ENCODE results near the gene TMEM139. TPM values are rescaled to one million over a fixed set of nuclear protein-coding genes. Genes with fewer than 3 reads are reported as not detected.

TMEM139 gene
- total RNA-seq, 1 donor from 2014 or later: 0.42 TPM

DNA sequence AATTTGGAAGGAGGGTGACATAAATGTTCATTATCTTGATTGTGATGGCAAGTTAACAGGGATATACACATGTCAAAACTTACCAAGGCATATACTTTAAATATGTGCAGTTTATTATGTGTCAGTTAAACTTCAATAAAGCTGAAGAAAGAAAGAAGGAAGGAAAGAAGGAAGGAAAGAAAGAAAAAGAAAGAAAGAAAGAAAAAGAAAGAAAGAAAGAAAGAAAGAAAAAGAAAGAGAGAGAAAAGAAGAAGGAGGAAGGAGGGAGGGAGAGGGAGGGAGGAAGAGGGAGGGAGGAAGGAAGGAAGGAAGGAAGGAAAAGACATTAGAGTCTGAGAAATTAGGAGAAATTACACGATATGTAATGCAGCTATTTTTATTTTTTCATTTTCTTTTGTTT lies 37.4 kb upstream of the TMEM139 start:
- no peak for DNase-seq
- H3K36me3 Mint-ChIP-seq (ENCODE audit: low read depth): peaks cover 32% of the 10 kb centered on the region
- intact Hi-C loops (cut with micrococcal nuclease): loop anchor here (10.0 kb wide), 1 partner anchor 257 kb away; no protein-coding TSS in a partner anchor
- H3K27me3 Mint-ChIP-seq: no peaks in the 10 kb centered on the region
- peak overlapping the region; percentile 62 for H3K27ac Mint-ChIP-seq
- peak overlapping the region; percentile 1 for H3K4me3 Mint-ChIP-seq
- H3K9me3 Mint-ChIP-seq: peaks cover 23% of the 10 kb centered on the region
- peaks cover 76% of the 10 kb centered on the region for H3K4me1 Mint-ChIP-seq

DNA sequence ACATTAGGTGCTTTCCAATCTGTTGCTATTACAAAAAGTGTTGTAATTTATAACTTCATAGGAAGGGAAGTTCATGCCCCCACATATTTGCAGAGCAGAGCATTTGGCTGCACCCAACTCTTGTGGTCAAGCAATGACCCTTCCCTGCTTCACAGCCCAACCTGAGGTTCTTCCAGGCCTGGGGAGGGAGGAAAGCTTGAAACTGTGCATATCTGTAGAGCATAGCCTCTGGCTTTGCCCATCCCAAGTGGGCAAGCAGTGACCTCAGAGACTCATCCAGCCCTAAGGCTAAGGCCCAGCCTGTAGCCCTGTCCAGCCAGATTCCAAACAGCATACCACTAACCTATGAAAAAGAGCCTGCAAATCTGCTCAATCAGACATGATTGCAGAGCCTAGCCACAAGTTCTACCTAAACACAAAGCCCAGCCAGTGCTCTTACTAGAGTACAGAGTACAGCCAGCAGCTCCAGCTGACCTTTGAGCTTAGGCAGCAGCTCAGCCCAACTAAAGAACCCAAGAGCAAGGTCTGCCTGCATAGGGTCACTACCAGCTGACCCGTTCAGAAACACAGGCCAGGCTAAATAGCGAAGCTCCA lies 35.9 kb upstream of the TMEM139 start:
- Mint-ChIP-seq H3K36me3 (ENCODE audit: low read depth) (peaks cover 41% of the 10 kb centered on the region), H3K4me1 (peaks cover 70% of the 10 kb centered on the region), H3K27ac (peak overlapping the region; percentile 15), H3K4me3 (no peak overlapping the region), H3K27me3 (no peaks in the 10 kb centered on the region), H3K9me3 (peaks cover 32% of the 10 kb centered on the region)
- intact Hi-C loops (cut with micrococcal nuclease): loop anchor here (1.0 to 10.0 kb wide), 2 partner anchors 7 to 256 kb away; no protein-coding TSS in a partner anchor
- peak; percentile 54 for DNase-seq

DNA sequence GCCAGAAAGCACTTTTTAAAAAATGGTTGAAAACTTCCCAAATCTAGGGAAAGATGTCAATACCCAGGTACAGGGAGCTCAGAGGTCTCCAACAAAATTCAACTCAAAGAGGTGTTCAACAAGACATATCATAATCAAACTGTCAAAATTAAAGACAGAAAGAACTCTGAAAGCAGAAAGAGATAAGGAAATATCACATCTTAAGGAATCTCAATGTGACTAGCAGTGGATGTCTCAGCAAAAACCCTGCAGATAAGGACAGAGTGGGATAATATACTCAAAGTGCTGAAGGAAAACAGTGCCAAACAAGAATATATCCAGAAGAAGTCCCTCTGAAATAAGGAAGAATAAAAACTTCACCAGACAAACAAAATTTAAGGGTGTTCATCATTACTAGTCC lies 34.6 kb upstream of the TMEM139 start:
- Mint-ChIP-seq H3K4me1 (peaks cover 67% of the 10 kb centered on the region), H3K4me3 (no peak overlapping the region), H3K27me3 (no peaks in the 10 kb centered on the region), H3K27ac (peak overlapping the region; percentile 34), H3K9me3 (peaks cover 37% of the 10 kb centered on the region), H3K36me3 (ENCODE audit: low read depth) (peaks cover 46% of the 10 kb centered on the region)
- DNase-seq: peak; percentile 45
- intact Hi-C loops (cut with micrococcal nuclease): no loop called here

DNA sequence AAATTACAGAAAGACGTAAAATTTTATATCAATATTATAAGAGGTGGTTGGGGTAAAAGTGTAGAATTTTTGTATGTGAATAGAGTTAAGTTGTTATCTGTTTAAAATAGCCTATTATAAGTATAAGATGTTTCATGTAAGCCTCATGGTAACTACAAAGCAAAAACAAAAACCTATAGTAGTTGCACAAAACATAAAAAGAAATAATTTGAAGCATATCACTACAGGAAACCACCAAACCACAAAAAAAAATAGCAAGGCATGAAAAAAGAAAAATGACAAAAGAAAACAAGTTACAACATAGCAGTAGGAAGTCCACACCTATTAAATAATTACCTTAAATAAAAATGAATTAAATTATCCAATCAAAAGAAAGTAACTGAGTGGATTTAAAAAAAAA lies 33.9 kb upstream of the TMEM139 start:
- H3K4me1 Mint-ChIP-seq: peaks cover 66% of the 10 kb centered on the region
- peak overlapping the region; percentile 69 for H3K4me3 Mint-ChIP-seq
- intact Hi-C loops (cut with micrococcal nuclease): no loop called here
- H3K9me3 Mint-ChIP-seq: peaks cover 37% of the 10 kb centered on the region
- DNase-seq: peak; percentile 53
- H3K27me3 Mint-ChIP-seq: no peaks in the 10 kb centered on the region
- peak overlapping the region; percentile 82 for H3K27ac Mint-ChIP-seq
- peaks cover 45% of the 10 kb centered on the region for H3K36me3 Mint-ChIP-seq (ENCODE audit: low read depth)

DNA sequence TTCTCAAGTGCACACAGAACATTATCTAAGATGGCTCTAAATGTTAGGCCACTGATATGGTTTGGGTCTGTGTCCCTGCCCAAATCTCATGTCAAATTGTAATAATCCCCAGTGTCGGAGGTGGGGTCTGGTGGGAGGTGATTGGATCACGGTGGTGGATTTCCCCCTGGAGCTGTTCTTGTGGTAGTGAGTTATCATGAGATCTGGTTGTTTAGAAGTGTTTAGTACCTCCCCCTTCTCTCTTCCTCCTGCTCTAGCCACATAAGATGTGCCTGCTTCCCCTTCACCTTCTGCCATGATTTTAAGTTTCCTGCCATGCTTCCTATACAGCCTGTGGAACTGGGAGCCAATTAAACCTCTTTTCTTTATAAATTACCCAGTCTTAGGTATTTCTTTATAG lies 32.8 kb upstream of the TMEM139 start:
- H3K36me3 Mint-ChIP-seq (ENCODE audit: low read depth): peaks cover 39% of the 10 kb centered on the region
- intact Hi-C loops (cut with micrococcal nuclease): no loop called here
- peak; percentile 79 for DNase-seq

DNA sequence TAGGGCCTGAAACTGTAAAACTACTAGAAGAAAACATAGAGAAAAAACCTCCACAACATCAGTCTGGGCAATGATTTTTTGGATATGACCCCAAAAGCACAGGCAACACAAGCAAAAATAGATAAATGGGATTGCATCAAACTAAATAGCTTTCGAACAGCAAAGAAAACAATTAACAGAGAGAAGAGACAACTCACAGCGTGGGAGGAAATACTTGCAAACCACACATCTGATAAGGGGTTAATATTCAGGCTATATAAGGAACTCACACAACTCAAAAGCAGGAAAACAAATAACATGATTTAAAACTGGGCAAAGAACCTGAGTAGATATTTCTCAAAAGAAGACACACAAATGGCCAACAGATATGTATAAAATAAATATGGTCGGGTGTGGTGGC lies 29.2 kb upstream of the TMEM139 start:
- Mint-ChIP-seq H3K9me3 (peaks cover 26% of the 10 kb centered on the region), H3K36me3 (ENCODE audit: low read depth) (peaks cover 26% of the 10 kb centered on the region), H3K27me3 (no peaks in the 10 kb centered on the region), H3K4me3 (peak overlapping the region; percentile 18), H3K27ac (peak overlapping the region; percentile 39), H3K4me1 (peaks cover 52% of the 10 kb centered on the region)
- no peak for DNase-seq
- intact Hi-C loops (cut with micrococcal nuclease): no loop called here

More for the DNA sequence above, 32.8 kb upstream of the TMEM139 start:
- H3K4me3 Mint-ChIP-seq: peak overlapping the region; percentile 21
- H3K27ac Mint-ChIP-seq: peak overlapping the region; percentile 73
- H3K27me3 Mint-ChIP-seq: no peaks in the 10 kb centered on the region
- peaks cover 37% of the 10 kb centered on the region for H3K9me3 Mint-ChIP-seq
- peaks cover 62% of the 10 kb centered on the region for H3K4me1 Mint-ChIP-seq

DNA sequence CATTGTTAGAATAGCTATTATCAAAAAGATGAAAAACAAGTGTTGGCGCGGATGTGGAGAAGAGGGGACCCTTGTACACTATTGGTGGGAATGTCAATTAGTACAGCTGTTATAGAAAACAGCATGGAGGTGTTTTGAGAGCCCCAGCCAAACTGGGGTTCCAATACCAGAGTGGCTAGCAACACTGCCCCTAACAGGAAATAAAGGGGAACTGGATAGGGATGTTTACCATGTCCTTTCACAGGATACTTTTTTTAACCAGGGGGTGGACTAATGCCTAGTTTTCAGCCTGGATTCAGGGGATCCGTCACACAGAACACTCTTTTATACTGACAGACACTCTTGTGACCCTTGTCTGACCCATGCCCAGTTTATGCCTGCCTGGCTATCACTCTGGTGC lies 28.4 kb upstream of the TMEM139 start:
- H3K36me3 Mint-ChIP-seq (ENCODE audit: low read depth): peaks cover 24% of the 10 kb centered on the region
- H3K4me3 Mint-ChIP-seq: no peak overlapping the region
- peaks cover 48% of the 10 kb centered on the region for H3K4me1 Mint-ChIP-seq
- H3K9me3 Mint-ChIP-seq: peaks cover 22% of the 10 kb centered on the region
- no peak for DNase-seq
- H3K27ac Mint-ChIP-seq: peak overlapping the region; percentile 8
- intact Hi-C loops (cut with micrococcal nuclease): loop anchor here (1.0 kb wide), 1 partner anchor 8 kb away; no protein-coding TSS in a partner anchor
- no peaks in the 10 kb centered on the region for H3K27me3 Mint-ChIP-seq

DNA sequence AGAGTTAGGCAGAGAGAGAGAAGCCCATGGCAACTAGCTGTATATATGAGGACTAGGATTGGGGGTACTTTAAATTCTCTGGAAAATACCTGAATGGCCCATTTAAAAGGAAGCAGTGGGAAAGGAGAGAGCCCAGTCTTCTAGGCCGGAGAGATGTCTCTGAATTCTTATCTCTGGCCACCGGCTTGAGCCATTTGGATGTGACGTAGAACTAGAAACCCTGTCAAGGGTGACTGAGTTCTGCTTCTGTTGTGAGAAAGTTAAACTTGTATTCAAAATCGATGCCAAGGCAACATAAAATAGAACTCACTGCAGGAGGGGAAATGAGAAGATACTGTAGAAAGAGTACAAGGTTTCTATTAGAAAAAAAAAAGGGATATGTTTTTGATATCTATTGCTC lies 27.8 kb upstream of the TMEM139 start:
- DNase-seq: peak; percentile 54
- Mint-ChIP-seq H3K4me1 (peaks cover 45% of the 10 kb centered on the region), H3K27ac (peak overlapping the region; percentile 31), H3K27me3 (no peaks in the 10 kb centered on the region), H3K4me3 (no peak overlapping the region), H3K9me3 (peaks cover 20% of the 10 kb centered on the region), H3K36me3 (ENCODE audit: low read depth) (peaks cover 19% of the 10 kb centered on the region)
- intact Hi-C loops (cut with micrococcal nuclease): loop anchor here (1.0 kb wide), 1 partner anchor 9 kb away; no protein-coding TSS in a partner anchor

DNA sequence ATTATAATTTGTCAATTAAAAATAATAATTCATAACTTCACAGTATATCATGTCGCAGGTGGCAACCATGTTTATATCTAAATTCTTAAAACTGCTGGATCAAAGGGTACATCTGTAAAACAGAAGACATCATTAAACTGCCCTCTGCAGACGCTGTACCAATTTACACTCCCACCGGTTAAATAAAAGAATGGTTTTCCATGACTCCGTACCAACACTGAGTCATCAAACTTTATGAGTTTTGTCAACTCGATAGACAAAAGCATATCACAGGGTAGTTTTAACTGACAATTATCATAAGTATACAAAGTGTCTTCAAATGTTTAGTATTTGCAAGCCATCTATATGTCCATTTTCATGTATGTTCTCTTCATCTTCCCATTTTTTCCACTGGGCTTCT lies 27.3 kb upstream of the TMEM139 start:
- intact Hi-C loops (cut with micrococcal nuclease): no loop called here
- H3K27ac Mint-ChIP-seq: no peak overlapping the region
- H3K4me3 Mint-ChIP-seq: no peak overlapping the region
- peaks cover 42% of the 10 kb centered on the region for H3K4me1 Mint-ChIP-seq
- H3K9me3 Mint-ChIP-seq: peaks cover 16% of the 10 kb centered on the region
- peak; percentile 41 for DNase-seq
- no peaks in the 10 kb centered on the region for H3K27me3 Mint-ChIP-seq
- peaks cover 14% of the 10 kb centered on the region for H3K36me3 Mint-ChIP-seq (ENCODE audit: low read depth)

DNA sequence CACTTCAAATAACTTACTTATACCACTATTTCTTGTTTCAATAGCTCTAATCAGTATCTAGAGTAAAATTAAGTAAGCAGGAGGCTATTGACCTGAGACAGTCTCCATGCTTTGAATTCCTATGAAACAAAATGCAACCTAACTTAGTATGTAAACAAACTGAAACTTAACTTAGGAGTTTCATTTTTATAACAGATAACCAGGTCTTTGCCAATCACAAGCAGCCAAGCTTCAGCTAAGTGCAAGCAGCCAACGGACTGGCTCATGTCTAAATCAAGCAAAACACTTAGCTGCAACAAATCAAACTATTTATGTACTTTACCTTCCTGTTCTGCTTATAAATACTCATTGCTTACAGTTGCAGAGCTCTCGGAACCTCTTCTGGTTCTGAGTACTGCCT lies 25.9 kb upstream of the TMEM139 start:
- peaks cover 10% of the 10 kb centered on the region for H3K9me3 Mint-ChIP-seq
- DNase-seq: peak; percentile 78
- H3K4me3 Mint-ChIP-seq: peak overlapping the region; percentile 78
- H3K4me1 Mint-ChIP-seq: peaks cover 43% of the 10 kb centered on the region
- peak overlapping the region; percentile 86 for H3K27ac Mint-ChIP-seq
- no peaks in the 10 kb centered on the region for H3K27me3 Mint-ChIP-seq
- peaks cover 10% of the 10 kb centered on the region for H3K36me3 Mint-ChIP-seq (ENCODE audit: low read depth)
- intact Hi-C loops (cut with micrococcal nuclease): loop anchor here (1.0 kb wide), 1 partner anchor 19 kb away; no protein-coding TSS in a partner anchor

DNA sequence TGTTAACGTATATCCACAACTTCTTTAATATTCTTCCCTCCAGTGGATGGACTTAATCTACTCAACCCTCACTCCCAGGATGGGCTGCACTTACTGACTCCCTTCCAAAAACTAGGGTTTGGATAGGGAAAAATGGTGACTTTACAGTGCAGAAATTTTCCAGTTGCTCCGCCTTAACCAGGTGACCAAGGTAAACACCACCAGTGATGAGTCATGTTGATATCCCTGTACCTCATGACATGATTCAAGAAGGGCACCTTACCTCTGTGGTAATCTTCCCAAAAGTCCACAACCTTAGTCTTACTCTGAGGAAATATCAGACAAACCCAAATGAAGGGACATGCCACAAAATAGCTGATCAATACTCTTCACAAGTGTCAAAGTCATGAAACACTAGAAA lies 25.0 kb upstream of the TMEM139 start:
- H3K9me3 Mint-ChIP-seq: peaks cover 4% of the 10 kb centered on the region
- intact Hi-C loops (cut with micrococcal nuclease): no loop called here
- H3K27me3 Mint-ChIP-seq: no peaks in the 10 kb centered on the region
- no peak overlapping the region for H3K27ac Mint-ChIP-seq
- DNase-seq: no peak
- peaks cover 45% of the 10 kb centered on the region for H3K4me1 Mint-ChIP-seq
- no peak overlapping the region for H3K4me3 Mint-ChIP-seq
- peaks cover 11% of the 10 kb centered on the region for H3K36me3 Mint-ChIP-seq (ENCODE audit: low read depth)

DNA sequence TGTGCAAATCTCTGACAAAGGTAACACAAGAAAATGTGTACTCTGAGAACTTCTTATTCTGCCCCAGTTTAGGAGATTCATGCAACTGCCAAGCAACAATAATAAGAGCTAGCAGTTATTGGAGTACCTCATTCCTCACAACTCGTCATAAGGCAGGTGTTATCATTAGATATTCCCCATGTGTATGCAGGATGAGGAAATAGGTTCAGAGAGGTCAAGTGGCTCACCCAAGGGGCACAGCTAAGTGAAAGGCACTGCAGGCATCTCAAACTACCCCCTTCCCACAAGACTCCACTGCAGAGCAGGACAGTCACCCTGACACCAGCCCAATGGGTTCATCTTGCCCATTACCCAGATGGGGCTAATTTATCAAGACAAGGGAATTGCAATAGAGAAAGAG lies 22.9 kb upstream of the TMEM139 start:
- peak; percentile 57 for DNase-seq
- intact Hi-C loops (cut with micrococcal nuclease): loop anchor here (2.0 kb wide), 1 partner anchor 17 kb away; no protein-coding TSS in a partner anchor
- H3K36me3 Mint-ChIP-seq (ENCODE audit: low read depth): peaks cover 26% of the 10 kb centered on the region
- H3K27me3 Mint-ChIP-seq: no peaks in the 10 kb centered on the region
- H3K27ac Mint-ChIP-seq: peak overlapping the region; percentile 34
- peaks cover 4% of the 10 kb centered on the region for H3K9me3 Mint-ChIP-seq
- peaks cover 39% of the 10 kb centered on the region for H3K4me1 Mint-ChIP-seq
- peak overlapping the region; percentile 58 for H3K4me3 Mint-ChIP-seq

DNA sequence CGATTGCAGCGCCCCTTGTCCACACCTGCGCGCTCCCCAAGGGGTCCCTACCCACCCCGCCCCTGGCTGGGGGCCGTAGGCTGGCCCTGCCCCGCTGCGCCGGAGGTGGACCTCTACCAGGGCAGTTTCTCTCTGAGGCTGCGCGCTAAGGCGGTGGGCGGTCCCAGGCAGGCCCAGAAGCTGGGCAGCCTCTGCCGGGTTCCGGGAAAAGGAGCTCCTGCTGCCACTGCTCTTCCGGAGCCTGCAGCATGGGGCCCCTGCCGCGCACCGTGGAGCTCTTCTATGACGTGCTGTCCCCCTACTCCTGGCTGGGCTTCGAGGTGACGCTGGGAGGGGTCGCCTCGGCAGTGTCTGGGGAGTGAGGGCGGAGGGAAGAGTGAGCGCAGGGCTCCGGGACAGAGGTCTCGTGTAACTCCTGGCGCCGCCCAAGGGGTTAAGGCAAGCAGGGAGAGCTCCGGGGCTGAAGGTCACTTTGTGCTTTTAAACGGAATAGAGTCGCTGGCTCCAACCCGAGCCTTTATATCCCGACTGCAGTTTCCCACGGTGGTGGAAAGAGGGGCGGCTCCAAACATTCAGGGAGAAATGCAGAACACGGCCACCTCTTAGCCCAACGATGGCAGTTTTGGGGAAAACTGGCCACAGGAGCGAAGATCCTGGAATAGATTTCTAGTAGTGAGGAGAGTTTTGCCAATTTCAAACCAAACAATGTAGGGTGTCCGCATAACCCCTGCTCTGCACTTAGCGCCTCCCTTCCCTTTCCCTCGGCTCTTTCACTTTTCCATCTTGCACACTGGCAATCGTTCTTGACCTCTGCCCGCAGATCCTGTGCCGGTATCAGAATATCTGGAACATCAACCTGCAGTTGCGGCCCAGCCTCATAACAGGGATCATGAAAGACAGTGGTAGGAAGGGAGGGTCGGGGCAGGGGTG lies 21.2 kb upstream of the TMEM139 start, which contains the start of gene GSTK1:
Gene GSTK1 (plus strand): TSS at position 176 of the 930 bp plus-strand sequence. CDS start 73 bp downstream, at position 249.
- intact Hi-C loops (cut with micrococcal nuclease): loop anchor here (1.0 to 2.0 kb wide), 5 partner anchors 15 to 37 kb away; partner anchors contain the start of gene CASP2
- Mint-ChIP-seq H3K36me3 (ENCODE audit: low read depth) (peaks cover 40% of the 10 kb centered on the region), H3K9me3 (peaks cover 4% of the 10 kb centered on the region), H3K4me3 (peak within 1 kb of the TSS; percentile 97), H3K27me3 (no peaks in the 10 kb centered on the region), H3K27ac (peak within 1 kb of the TSS; percentile 92), H3K4me1 (peaks cover 46% of the 10 kb centered on the region)
- peak; percentile 96 for DNase-seq
